ENCODE results near the gene DLK1.

The DLK1 gene

DNA sequence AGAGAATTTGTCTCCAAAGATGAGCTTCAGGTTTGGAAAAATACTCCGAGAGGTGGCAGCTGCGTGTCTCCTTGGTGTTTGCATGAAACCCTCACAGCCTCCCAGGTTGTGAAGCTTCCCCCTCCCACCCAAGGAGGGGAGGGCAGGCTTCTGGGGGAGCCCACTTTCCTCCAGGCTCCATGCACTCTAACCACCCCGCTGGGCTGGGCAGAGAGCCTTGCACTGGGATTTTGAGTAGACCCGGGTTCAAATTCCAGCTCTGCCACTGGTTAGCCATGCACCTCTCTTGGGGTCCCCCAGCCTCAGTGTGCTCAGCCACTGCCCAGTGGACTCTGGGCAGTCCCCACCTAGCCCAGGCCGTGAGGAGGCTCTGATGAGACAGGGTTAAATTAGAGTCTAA lies 4.3 kb upstream of the DLK1 start:
- no peaks in the 10 kb centered on the region for H3K36me3 ChIP-seq (replicated peaks; ENCODE audit: insufficient read depth, low read length)
- no peaks in the 10 kb centered on the region for H3F3A ChIP-seq (ENCODE audit: insufficient read depth, low read length)
- H3K4me1 ChIP-seq (ENCODE audit: low read length): no peaks in the 10 kb centered on the region
- peaks cover 12% of the 10 kb centered on the region for H3K27me3 ChIP-seq (replicated peaks; ENCODE audit: insufficient read depth, low read length)
- no peaks in the 10 kb centered on the region for H3K9me2 ChIP-seq (replicated peaks; ENCODE audit: insufficient read depth, low read length)
- no peak overlapping the region for H3K4me2 ChIP-seq (ENCODE audit: low read depth, low read length)
- H4K20me1 ChIP-seq (ENCODE audit: insufficient read depth, low read length): no peaks in the 10 kb centered on the region
- H2AFZ ChIP-seq (ENCODE audit: low read length): no peak overlapping the region
- DNase-seq: no peak
- H3K79me2 ChIP-seq (ENCODE audit: low read length): no peaks in the 10 kb centered on the region
- no peak overlapping the region for H3K4me3 ChIP-seq (ENCODE audit: low read length)
- H3K27ac ChIP-seq (ENCODE audit: low read length): no peak overlapping the region
- TF ChIP-seq, protein P1, sequence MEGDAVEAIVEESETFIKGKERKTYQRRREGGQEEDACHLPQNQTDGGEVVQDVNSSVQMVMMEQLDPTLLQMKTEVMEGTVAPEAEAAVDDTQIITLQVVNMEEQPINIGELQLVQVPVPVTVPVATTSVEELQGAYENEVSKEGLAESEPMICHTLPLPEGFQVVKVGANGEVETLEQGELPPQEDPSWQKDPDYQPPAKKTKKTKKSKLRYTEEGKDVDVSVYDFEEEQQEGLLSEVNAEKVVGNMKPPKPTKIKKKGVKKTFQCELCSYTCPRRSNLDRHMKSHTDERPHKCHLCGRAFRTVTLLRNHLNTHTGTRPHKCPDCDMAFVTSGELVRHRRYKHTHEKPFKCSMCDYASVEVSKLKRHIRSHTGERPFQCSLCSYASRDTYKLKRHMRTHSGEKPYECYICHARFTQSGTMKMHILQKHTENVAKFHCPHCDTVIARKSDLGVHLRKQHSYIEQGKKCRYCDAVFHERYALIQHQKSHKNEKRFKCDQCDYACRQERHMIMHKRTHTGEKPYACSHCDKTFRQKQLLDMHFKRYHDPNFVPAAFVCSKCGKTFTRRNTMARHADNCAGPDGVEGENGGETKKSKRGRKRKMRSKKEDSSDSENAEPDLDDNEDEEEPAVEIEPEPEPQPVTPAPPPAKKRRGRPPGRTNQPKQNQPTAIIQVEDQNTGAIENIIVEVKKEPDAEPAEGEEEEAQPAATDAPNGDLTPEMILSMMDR (IDR thresholded peaks at IDR 0.05; ENCODE audit: low read length): no peak
- TF ChIP-seq EZH2 (optimal IDR thresholded peaks at IDR 0.05; ENCODE audit: low read depth, low read length) (no peak), EZH2phosphoT487 (IDR thresholded peaks at IDR 0.05; ENCODE audit: low read length) (no peak)
- no peak overlapping the region for H3K9ac ChIP-seq (ENCODE audit: low read length)
- H3K9me3 ChIP-seq (replicated peaks; ENCODE audit: insufficient read depth, low read length): no peaks in the 10 kb centered on the region

DNA sequence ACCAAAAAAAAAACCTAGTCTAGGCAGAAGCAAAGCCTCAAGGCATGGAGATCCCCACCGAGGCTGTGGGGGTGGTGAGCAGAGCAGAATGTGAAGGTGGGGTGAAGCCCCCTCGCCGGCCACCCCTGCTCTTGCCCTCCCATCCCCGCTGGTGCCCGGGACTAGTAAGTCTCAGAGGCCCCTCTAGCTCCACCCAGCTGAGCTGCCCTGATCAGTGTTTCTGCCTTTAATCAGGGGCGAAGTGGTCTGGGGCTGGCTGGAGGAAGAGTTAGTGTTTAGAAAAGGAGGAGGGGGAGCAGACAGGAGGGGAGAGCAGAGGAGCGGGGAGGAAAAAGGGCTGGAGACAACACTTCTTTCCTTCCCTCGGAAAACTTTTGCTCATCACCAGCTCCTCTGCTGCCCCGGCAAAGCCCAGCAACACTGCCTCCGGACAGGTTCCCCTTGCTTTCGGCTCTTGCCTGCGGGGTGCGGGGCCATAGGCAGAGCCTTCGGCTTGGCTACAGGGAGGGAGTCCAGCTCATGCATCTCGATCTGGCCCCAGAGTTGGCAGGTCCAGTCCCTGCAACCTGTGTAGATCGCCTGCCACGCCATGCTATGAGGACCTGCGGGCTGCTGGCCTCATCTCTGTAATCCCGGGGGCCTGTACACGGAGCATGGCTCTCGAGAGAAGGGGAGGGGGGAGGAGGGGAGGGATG lies 3.4 kb upstream of the DLK1 start:
- no peak for DNase-seq
- no peak for TF ChIP-seq EZH2 (optimal IDR thresholded peaks at IDR 0.05; ENCODE audit: low read depth, low read length)
- TF ChIP-seq EZH2phosphoT487 (IDR thresholded peaks at IDR 0.05; ENCODE audit: low read length): no peak
- TF ChIP-seq, protein P1 (IDR thresholded peaks at IDR 0.05; ENCODE audit: low read length): no peak
- Histone ChIP-seq H4K20me1 (ENCODE audit: insufficient read depth, low read length) (no peaks in the 10 kb centered on the region), H3K27me3 (replicated peaks; ENCODE audit: insufficient read depth, low read length) (peaks cover 12% of the 10 kb centered on the region), H3K9me2 (replicated peaks; ENCODE audit: insufficient read depth, low read length) (no peaks in the 10 kb centered on the region), H3K4me2 (ENCODE audit: low read depth, low read length) (no peak overlapping the region), H2AFZ (ENCODE audit: low read length) (no peak overlapping the region), H3F3A (ENCODE audit: insufficient read depth, low read length) (no peaks in the 10 kb centered on the region), H3K4me1 (ENCODE audit: low read length) (no peaks in the 10 kb centered on the region), H3K79me2 (ENCODE audit: low read length) (no peaks in the 10 kb centered on the region), H3K27ac (ENCODE audit: low read length) (no peak overlapping the region), H3K9ac (ENCODE audit: low read length) (no peak overlapping the region), H3K9me3 (replicated peaks; ENCODE audit: insufficient read depth, low read length) (no peaks in the 10 kb centered on the region), H3K36me3 (replicated peaks; ENCODE audit: insufficient read depth, low read length) (no peaks in the 10 kb centered on the region), H3K4me3 (ENCODE audit: low read length) (no peak overlapping the region)

DNA sequence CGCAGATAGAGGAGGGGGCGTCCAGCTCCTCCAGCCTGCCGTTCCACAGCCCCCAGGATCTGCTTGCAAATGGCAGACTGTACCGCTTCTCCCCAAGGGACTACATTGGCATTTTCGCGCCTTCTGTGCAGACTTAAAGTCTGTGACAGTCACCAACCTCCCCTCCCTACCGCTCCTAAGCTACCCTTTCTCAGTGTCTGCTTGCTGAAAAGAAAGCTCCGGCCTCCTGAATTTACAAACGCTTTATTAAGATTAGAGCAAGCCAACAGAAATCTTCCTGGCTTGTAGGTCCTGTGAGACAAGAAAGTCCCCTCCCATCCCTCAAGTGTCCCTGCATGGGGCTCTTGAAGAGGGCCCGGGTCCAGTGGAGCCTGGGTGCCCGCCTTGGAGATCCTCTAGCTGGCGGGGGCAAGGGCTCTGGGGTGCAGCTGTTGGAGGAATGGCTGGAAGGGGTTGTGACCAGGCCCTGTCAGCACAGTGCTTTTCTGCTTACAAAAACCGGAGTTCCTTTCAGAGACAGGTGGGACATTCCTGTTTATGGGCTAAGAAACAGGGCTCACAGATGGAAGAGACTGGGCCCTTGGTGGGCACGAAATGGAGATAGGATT lies 2.8 kb upstream of the DLK1 start:
- Histone ChIP-seq H3K9me3 (replicated peaks; ENCODE audit: insufficient read depth, low read length) (no peaks in the 10 kb centered on the region), H3K27ac (ENCODE audit: low read length) (no peak overlapping the region), H3K4me1 (ENCODE audit: low read length) (no peaks in the 10 kb centered on the region), H4K20me1 (ENCODE audit: insufficient read depth, low read length) (no peaks in the 10 kb centered on the region), H3K9ac (ENCODE audit: low read length) (no peak overlapping the region), H2AFZ (ENCODE audit: low read length) (no peak overlapping the region), H3K79me2 (ENCODE audit: low read length) (no peaks in the 10 kb centered on the region), H3K4me2 (ENCODE audit: low read depth, low read length) (no peak overlapping the region), H3K27me3 (replicated peaks; ENCODE audit: insufficient read depth, low read length) (peaks cover 12% of the 10 kb centered on the region), H3K36me3 (replicated peaks; ENCODE audit: insufficient read depth, low read length) (no peaks in the 10 kb centered on the region), H3K4me3 (ENCODE audit: low read length) (no peak overlapping the region), H3K9me2 (replicated peaks; ENCODE audit: insufficient read depth, low read length) (no peaks in the 10 kb centered on the region), H3F3A (ENCODE audit: insufficient read depth, low read length) (no peaks in the 10 kb centered on the region)
- TF ChIP-seq EZH2phosphoT487 (IDR thresholded peaks at IDR 0.05; ENCODE audit: low read length): no peak
- TF ChIP-seq EZH2 (optimal IDR thresholded peaks at IDR 0.05; ENCODE audit: low read depth, low read length): no peak
- TF ChIP-seq, protein P1 (IDR thresholded peaks at IDR 0.05; ENCODE audit: low read length): no peak
- DNase-seq: no peak
